Stimulated activated CD4-positive, alpha-beta T cell treated with anti-CD3 and anti-CD28 coated beads, Interleukin-15, amount 100 ng/mL, for 48 hours (primary cell): ENCODE measurements around the gene GRK4.
"Not testable (repeated sequence)": the region's sequence is repeated elsewhere in the genome, so short reads cannot be mapped to it uniquely, and the experiment has no call there.

ENCODE experiments used
- DNase-seq, 2 donors: peaks; one replicate each; pipeline ENCODE4 v3.0.0-alpha.2; 2020; ENCODE audit warnings: low read depth in 2 of 2

The GRK4 gene

GRCh38 chr4:2963175-2963965, at the start of gene GRK4, which contains the start of gene NOP14:
GRK4 (plus strand) TSS chr4:2963571; CDS start chr4:2964071, 500 bp downstream.
NOP14 (minus strand) TSS chr4:2963406; CDS start chr4:2963319, 87 bp downstream.
- DNase-seq: peak; percentile 95 to 96

GRCh38 chr4:2914256-2915126, 48.9 kb upstream of the GRK4 start:
- no peak for DNase-seq

- no peak for DNase-seq
Measured at GRCh38 chr4:2915789-2916188, 47.6 kb upstream of the GRK4 start.

DNA sequence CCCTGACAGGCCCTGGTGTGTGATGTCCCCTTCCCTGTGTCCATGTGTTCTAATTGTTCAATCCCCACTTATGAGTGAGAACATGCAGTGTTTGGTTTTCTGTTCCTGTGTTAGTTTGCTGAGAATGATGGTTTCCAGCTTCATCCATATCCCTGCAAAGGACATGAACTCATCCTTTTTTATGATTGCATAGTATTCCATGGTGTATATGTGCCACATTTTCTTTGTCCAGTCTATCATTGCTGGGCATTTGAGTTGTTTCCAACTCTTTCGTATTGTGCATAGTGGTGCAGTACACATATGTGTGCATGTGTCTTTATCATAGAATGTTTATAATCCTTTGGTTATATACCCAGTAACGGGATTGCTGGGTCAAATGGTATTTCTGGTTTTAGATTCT, 46.7 kb upstream of the GRK4 start:
- DNase-seq: not testable (repeated sequence)

- not testable (repeated sequence) for DNase-seq
Measured at GRCh38 chr4:2918300-2918699, 45.1 kb upstream of the GRK4 start.

DNA sequence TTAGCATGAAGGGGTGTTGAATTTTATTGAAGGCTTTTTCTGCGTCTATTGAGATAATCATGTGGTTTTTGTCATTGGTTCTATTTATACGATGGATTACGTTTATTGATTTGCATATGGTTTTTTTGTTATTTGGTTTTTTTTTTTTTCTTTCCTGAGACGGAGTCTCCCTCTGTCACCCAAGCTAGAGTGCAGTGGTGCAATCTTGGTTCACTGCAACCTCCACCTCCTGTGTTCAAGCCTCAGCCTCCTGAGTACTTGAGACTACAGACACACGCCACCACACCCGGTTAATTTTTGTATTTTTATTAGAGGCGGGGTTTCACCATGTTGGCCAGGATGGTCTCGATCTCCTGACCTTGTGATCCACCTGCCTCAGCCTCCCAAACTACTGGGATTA, 44.7 kb upstream of the GRK4 start:
- DNase-seq: not testable (repeated sequence)

GRCh38 chr4:2922453-2923101, 40.8 kb upstream of the GRK4 start:
- DNase-seq: not testable (repeated sequence)

DNA sequence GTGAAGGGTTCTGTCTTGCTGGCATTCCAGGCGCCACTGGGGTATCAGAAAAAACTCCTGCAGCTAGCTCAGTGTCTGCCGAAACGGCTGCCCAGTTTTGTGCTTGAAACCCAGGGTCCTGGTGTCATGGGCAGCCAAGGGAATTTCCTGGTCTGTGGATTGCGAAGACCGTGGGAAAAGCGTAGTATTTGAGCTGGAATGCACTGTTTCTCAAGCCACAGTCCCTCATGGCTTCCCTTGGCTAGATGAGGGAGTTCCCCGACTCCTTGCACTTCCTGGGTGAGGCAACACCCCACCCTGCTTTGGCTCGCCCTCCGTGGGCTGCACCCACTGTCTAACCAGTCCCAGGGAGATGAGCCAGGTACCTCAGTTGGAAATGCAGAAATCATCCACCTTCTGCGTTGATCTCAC, 40.2 kb upstream of the GRK4 start:
- no peak for DNase-seq

- no peak for DNase-seq
Measured at GRCh38 chr4:2923668-2924173, 39.6 kb upstream of the GRK4 start.

GRCh38 chr4:2924286-2924685, 39.1 kb upstream of the GRK4 start:
- no peak for DNase-seq

- no peak for DNase-seq
Measured at GRCh38 chr4:2924765-2925301, 38.5 kb upstream of the GRK4 start.

DNA sequence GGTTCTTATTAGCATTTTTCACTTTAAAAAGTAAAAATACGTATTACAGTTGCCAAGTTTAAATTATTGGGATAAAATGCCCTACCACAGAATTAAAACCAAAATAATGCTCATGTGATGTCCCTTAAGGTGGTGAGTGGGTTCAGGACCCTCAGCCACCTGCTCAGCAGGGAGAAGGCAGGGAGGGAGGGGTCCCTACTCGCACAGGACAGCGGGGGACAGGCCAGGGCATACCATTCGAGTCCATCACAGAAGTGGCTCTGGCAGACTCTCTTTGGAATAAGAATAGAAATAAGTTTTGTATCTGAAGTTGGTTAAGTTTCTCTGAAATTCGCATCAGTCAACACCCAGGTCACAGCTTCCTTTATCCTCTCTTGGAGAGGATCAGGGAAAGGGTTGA, 37.9 kb upstream of the GRK4 start:
- no peak for DNase-seq

GRCh38 chr4:2925931-2926860, 37.2 kb upstream of the GRK4 start:
- no peak for DNase-seq

- DNase-seq: no peak
Measured at GRCh38 chr4:2927016-2927695, 36.2 kb upstream of the GRK4 start.

DNA sequence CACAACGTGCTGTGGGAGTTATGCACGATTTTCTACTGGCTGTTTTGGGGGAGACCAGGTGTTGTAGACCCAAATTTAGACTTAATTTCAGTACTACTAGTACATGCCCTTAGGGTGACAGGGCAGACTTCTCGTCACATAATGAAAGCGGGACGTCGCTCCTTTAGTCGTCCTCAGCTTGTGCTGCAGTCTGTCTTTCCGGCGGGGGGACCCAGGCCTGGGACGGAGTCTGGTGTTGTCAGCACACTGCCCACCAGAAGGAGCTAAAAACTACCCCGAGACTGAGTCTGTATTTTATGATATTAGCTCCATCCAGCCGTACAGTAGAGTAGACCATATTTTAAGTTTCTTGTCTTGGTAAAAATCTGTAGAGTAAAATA, 35.7 kb upstream of the GRK4 start:
- no peak for DNase-seq

- DNase-seq: no peak
Measured at GRCh38 chr4:2928242-2929176, 34.9 kb upstream of the GRK4 start.

GRCh38 chr4:2929469-2929868, 33.9 kb upstream of the GRK4 start:
- no peak for DNase-seq

GRCh38 chr4:2930135-2930757, 33.1 kb upstream of the GRK4 start:
- no peak for DNase-seq
